NOMO-1 treated with DMSO at 0.1 percent for 48 hours (cell line): Measurements from ENCODE around the gene COQ6.
"Not testable (repeated sequence)": the region's sequence is repeated elsewhere in the genome, so short reads cannot be mapped to it uniquely, and the experiment has no call there.

Source experiments
- DNase-seq: peaks from one replicate; lab custom pipeline; 2025; ENCODE audit not compliant: unreplicated experiment; lab: John Stamatoyannopoulos, UW

The COQ6 gene

DNA sequence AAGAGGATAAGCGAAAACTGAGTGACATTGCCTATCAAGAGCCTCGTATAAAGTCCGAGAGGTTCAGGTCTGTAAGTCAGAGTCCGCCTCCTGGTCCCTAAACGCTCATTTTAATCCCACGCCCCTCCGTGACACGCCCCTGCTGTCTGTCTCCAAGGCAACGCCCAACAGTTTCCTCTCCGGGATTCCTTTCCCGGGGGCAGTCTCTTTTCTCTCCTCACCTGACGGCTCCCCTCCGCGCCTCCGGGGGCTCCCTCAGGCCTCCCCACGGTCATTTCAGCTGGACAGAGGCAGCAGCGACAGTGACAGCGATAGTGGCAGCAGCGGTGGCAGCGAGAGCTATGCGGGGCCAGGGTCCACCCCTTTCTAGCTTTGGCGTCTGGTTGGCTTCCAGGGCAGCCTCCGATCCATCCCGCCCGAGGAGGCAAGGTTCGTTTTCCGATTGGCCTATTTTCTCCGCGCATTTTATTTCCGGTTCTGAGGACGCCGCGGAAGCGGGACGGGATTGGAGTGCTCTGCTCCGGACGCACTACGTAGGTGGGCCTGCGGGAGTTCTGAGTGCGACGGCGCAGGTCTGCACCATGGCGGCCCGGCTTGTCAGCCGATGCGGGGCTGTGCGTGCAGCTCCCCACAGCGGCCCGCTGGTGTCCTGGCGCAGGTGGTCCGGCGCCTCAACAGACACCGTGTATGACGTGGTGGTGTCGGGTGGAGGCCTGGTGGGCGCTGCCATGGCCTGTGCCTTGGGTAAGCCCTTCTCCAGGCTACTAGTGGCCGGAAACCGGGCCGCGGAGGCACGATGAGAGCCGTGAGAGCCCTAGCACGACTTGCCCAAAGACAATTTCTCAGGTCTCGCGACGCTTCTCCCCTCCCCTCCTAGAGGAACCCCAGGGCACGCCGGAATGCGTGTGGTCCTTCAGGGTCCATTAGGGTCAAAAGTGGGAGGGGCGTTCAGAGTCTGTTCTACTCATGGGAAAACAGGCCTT is at the start of gene COQ6, which contains the start of gene FAM161B:
TSS of gene COQ6 (plus strand) at position 551 of the 983 bp plus-strand sequence. CDS start at position 582, 31 bp downstream.
TSS of gene FAM161B (minus strand) at position 343 of the 983 bp plus-strand sequence. CDS start at position 275, 68 bp downstream.
- peak; percentile 97 for DNase-seq

DNA sequence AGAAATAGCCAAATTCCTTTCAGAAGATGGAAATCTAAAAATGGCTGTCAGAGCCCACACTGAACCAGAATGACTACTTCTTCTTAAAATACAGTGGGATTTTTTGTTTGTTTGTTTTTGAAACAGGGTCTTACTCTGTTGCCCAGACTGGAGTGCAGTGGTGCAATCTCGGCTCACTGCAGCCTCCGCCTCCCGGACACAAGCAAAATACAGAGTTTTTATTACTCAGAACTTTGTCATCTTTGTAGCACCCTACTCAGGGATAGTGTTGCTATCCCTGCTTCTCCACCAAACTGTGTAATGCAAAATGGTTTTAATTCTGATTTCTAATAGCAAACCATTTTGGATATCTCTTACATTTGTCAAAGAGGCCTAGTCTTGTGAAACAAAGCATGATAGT is 47.1 kb upstream of the COQ6 start:
- no peak for DNase-seq

DNA sequence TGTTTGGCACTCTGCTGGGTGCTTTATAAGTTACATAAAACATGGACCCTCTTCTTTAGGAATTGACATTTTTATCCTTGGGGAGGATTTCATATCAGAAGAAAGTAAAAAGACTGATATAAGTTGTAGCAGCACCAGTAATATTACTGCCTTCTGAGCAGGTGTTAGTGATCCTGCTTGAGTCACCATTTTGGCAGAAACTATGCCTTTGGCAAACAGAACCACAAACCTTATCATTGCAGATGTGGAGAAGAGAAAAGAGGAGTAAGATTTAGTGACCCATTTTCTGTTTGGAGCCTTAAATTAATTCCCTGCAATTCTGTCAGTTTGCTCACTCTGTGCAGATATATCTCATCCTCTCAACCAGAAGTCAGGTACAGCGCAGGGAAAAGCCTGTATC is 40.4 kb upstream of the COQ6 start:
- no peak for DNase-seq

DNA sequence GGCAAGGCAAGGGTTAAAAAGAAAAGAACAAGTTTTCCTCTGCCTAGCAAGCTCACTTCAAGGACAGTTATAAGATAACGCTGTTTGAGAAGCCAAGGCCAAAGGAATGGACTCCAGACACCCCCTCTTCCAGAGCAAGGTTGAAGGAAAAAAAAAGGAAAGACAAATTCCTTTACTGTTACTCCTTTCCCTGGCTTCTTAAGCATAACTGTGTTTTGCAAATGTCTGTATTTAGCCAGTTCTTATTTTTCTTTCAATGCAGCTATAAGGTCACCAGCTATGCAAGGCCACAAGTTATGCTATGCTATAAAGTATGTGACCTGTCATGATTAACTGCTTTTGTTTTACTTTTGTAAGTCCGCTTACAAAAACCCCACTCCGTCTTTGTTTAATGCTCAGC is 36.8 kb upstream of the COQ6 start:
- no peak for DNase-seq

DNA sequence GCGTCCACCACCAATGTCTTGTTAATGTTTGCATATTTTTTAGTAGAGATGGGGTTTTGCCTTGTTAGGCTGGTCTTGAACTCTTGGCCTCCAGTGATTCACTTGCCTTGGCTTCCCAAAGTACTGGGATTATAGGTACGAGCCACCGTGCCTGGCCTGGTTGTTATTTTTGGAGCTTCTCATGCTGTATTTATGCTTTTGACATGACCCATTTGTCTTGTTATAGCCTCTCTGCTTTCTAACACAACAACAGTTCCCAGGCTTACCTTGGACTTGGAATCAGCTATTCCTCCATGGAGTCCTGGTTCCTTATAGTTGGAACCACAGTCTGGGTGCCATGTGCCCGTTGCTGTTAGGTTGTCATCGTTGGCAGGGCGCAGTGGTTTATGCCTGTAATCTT is 33.8 kb upstream of the COQ6 start:
- no peak for DNase-seq

DNA sequence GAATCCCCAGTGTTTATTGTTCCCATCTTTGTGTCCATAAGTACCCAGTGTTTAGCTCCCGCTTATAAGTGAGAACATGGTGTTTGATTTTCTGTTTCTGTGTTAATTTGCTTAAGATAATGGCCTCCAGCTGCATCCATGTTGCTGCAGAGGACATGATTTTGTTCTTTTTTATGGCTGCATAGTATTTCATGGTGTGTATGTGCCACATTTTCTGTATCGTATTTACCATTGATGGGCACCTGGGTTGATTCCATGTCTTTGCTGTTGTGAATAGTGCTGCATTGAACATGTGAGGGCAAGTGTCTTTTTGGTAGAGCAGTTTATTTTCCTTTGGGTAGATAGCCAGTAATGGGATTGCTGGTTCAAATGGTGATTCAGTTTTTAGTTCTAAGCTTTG is 30.6 kb upstream of the COQ6 start:
- DNase-seq, result not testable (repeated sequence)

DNA sequence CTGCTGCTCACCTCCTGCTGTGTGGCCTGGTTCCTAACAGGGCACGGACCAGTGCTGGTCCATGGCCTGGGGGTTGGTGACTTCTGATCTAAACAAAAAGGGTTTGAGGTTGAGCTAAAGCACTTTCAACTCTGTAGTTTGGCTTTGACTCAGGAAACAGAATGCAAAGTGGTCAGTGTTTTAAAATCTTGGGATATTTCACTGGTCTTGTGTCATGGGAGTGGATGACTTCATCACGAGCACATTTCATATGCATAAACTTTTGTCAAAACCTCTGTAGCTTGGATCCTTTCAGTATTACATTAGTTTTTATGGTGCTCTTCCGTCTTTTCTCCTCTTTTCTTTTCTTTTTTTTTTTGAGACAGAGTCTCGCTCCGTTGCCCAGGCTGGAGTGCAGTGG is 25.8 kb upstream of the COQ6 start:
- DNase-seq, result no peak

DNA sequence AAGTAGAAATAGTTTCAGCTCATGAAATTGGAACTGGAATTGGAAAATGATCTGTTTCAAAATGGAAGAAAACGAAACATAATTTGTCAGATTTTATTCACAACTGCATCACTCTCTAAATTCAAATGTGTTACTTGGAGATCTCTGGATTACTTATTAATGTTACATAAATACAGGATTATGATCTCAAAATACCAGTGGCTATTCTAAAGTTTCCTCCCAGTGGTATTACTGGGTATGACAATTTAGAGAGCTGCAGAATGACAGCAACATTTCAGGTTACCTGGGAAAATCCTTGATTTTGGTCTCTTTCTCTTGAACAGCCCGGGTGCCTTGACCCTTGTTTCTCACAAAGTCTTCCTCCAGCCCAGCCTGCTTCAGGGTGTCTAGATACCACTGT is 14.4 kb upstream of the COQ6 start:
- DNase-seq, result peak; percentile 0

DNA sequence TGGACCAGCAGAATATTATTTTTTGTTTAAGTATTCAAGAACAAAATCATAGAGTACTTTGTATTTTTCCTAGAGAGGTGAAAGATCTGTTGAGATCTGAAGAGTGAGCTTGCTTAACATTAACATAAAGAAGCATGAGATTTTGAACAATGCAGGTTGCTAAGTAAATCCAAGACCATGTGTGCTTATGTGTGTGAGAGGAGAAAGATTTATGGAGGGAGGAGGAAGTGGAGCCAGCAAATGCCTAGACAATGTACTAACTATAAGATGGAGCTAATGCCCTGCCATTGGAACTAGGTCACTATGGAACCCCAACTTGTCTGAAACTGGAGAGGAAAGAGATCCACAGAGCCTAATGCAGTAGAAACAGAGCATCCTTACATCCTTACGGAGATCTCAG is 13.6 kb upstream of the COQ6 start:
- DNase-seq, result no peak

DNA sequence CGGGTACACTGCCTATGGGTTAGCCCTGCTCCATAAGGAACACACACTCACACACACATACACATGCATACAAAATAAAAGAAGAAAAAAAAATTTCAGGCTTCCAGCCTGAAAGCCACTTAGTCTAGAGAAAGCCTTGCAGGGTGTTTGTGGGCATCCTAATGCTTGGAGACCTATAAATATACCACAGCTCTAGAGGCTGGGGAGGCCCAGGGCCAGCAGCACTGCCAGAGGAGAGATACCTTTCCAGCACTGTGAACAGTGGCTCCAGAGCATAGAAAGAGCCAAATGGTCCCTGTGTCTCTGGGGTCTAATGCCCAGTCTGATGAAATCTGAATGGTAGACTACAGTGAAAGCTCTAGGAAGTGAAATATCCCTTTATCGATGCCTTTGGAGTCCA is 13.1 kb upstream of the COQ6 start:
- no peak for DNase-seq

DNA sequence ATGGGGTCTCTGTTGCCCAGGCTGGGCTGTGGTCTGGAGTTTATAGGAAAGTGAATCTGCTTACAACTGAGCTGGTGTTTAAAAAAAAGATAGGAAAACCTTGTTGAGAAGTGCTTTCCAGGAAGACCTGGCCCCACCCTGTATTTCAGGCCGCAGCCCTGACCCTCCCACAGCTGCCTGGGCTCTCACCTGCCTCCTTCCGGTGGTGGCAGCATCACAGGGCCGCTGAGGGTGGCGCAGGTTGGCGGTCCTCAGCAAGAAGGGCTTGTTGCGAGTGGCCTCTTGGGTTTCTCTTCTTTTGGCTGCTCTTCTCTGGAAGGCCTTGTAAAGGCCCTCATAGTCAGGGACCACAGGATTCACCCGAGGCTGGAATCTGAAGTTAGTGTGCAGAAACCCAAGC is 7.9 kb upstream of the COQ6 start:
- DNase-seq, result no peak

DNA sequence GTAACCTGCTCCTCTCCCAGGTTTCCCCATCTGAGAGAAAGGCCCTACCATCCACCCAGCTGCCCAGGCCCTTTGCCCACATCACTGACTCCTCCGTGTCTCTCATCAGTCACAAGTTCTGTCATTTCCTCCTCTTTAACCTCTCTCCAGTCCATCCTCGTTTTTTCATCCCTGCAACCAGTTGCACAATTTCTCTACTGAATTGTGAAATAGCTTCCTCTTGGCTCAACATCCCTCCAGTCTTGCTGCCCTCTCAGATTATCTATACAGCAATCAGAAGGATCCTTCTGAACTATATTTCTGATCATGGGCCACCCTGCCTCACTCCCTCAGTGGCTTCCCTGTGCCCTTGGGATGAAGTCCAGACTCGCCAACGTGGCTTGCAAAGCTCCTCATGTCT is 7.0 kb upstream of the COQ6 start:
- DNase-seq, result peak; percentile 81

DNA sequence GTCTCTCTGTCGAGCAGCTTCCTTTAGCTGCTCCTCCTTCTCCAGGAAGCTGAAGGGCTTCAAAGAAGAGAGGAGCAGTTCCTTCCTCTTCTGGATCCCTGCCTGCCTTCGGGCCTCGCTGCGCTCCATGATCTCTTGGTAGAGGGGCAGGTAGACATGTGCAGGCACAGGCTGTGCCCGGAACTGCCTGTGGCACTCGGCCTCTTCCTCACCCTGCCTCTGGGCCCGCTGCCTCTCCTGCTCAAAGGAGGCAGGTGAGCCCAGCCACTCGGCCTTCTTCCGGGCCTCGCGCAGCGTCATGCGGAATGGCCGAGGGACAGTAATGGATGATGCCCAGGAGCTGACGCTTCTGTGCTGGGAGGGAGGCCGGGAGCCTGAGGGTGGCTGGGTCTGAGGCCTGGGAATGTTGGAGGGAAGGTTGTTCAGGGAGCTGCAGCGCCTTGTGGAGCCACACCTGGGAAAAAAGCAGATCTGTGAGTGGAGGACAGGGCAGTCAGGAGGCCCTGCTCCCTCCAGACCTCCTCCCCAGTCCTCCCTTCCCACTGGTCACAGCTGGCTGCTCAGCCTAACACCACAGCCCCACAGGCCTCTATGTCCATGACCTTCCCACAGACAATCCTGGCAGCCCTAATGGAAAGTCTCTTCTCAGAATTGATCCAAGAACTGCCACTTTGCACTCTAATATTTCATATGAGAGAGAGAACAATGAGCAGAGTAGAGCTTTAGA is 5.5 kb upstream of the COQ6 start:
- no peak for DNase-seq

DNA sequence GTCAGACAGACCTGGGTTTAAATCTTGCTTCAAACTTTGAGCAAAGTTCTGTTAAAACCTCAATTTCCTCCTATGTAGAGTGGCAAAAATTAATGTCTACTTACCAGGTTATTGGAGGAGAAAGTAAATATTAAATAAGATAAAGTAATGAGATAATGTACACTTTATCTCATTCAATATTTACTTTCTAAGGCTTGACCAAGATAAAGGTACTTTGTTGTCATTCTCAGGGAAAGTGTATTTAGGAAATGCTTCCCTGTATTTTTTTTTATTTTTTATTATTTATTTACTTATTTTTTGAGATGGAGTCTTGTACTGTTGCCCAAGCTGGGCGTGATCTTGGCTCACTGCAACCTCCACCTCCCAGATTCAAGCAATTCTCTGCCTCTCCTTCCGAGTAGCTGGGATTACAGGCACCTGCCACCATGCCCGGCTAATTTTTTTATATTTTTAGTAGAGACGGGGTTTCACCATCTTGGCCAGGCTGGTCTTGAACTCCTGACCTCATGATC is 4.9 kb upstream of the COQ6 start:
- no peak for DNase-seq

DNA sequence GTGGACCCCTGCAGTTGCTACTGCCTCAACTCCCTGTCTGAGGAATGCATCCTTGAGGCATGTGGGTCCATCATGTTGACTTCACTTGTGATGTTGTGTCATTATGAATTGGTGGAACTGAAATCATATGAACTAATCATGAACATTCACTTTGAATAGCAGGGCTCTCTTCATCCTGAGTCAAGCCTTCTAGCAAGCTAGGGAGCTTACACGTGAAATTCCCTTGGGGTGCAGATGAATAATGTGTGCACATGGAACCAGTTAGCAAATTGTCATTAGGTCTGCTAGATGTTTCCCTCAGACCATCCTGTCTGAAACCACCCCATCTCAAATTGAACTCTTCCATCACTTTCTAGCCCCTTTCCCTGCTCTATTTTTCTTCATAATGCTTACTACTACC is 3.6 kb downstream of the COQ6 start:
- no peak for DNase-seq

DNA sequence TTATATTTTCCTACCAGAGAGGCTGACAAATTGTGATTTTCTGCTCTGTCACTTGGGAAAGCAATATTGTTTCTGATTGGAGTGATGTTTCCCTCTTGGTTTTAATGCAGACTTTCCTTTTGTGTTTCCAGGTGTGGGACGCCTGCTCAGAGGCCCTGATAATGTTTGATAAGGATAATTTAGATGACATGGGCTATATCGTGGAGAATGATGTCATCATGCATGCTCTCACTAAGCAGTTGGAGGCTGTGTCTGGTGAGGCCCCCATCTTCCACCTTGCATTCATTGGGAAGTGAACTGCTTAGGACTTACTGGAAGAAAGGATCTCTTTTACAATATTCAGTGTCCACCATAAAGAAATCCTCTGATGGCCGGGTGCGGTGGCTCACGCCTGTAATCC is 5.6 kb downstream of the COQ6 start:
- DNase-seq, result no peak

DNA sequence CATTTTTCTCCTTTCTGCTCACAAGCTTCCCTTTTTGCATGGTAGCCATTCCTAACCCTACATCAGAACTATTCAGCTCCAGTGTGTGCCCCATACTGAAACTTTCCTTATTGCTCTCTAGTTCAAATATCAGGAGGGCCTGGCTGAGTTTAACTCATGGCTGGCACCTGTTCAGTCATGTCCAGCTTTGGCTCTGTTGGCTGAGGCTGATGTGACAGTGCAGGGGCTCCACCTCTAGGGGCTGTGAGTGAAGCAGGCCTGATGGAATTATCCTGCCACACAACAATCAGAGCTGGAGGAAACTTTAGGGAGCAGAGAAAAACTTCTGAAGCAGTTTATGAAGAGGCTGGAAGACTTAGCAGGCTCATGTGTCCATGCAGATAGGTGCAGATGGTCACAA is 8.5 kb downstream of the COQ6 start:
- DNase-seq, result no peak

DNA sequence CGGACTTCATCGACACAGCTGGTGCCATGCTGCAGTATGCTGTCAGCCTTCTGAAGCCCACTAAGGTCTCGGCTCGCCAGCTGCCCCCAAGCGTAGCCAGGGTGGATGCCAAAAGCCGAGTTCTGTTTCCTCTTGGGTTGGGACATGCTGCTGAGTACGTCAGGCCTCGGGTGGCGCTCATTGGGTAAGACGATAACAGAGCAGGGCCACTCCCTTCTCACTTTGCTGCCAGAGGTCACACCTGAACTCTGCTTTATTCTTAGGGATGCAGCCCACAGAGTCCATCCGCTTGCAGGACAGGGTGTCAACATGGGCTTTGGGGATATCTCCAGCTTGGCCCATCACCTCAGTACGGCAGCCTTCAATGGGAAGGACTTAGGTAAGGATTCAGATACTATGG is 11.1 kb downstream of the COQ6 start:
- no peak for DNase-seq

DNA sequence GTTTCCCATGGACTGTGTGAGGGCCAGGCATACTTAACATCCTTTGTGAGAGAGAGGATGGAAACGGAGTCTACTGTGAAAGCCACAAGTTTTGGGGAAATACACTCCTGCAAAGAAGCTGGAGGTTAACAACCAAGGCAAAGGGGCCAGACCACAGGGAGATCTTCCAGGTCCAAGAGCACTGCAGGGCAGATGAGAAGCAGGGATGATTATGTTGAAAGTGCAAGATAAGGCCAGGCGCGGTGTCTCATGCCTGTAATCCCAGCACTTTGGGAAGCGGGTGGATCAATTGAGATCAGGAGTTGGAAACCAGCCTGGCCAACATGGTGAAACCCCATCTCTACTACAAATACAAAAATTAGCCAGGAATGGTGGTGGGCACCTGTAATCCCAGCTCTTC is 15.1 kb downstream of the COQ6 start:
- no peak for DNase-seq

DNA sequence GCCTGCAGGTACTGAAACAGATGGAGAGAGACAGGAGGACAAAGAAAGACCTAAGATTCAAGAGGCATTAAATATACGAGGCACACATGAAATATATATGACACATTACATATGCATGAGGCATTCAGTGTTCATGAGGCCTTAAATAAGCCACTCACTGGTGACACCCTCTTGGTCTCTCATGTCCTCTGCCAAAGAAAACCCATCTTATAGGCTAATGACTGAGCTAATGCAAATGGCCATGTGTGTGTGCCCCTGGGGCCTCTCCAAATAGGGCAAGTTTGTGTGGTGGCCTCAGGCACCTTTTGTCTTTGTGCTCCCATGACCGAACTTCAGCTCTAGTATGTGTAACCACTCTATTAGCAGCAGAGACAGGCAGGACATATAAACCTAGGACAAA is 18.8 kb downstream of the COQ6 start:
- DNase-seq, result no peak

DNA sequence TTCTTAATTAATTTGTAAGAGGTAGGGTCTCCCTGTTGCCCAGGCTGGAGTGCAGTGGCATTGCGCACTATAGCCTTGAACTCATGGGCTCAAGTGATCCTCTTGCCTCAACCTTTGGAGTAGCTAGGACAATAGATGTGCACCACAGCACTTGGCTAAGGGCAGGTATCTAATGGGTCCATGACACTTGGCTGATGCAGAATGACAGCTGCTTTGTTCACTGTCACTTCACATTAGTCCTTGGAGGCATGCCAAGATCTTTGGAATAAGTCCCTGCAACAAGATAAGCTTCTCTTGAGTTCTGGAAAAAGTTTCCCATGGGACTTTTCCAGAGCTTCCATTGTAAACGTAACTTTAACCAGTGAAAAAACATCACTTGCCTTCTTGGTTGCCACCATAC is 23.4 kb downstream of the COQ6 start:
- DNase-seq, result no peak

DNA sequence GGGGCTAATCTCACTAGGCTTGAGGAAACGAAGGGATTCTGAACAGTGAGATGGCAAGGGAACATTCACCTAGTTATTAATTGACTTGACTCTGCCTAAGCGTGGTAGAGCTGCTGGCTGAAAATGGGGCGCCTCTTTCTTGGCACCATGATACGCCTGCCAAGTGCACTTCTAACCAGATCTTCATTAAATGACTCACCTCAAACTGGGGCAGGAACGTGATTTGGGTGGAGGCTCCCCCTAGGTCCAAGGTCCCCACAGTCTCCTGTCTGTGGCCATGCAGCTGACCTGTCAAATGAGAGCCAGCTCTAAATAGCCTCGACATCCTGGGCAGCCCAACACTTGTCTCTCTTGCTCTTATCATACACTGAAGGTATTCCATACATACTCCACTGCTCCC is 26.0 kb downstream of the COQ6 start:
- DNase-seq, result no peak
